Measurements from ENCODE around the gene ANTXR2.

GRCh38 chr4:80036306-80036705, 36.7 kb downstream of the ANTXR2 start:
- no peak for TF ChIP-seq CTCF (IDR thresholded peaks at IDR 0.05)
- TF ChIP-seq POLR2AphosphoS5 (IDR thresholded peaks at IDR 0.05) = no peak
- TF ChIP-seq POLR2A (IDR thresholded peaks at IDR 0.05) = no peak

All from prostate gland (tissue), 2 donors.